Measurements from ENCODE around the gene CNTNAP5.

- TF ChIP-seq CTCF (IDR thresholded peaks at IDR 0.05), result no peak
- TF ChIP-seq POLR2AphosphoS5 (IDR thresholded peaks at IDR 0.05), result no peak
- TF ChIP-seq POLR2A (IDR thresholded peaks at IDR 0.05), result no peak
- no peak for TF ChIP-seq EP300 (IDR thresholded peaks at IDR 0.05; ENCODE audit: low read depth)
Measured at GRCh38 chr2:124018890-124019289, 6.2 kb upstream of the CNTNAP5 start.
